K562 (cell line): ENCODE results near the gene RBP7. TPM values are rescaled to one million over a fixed set of nuclear protein-coding genes. Genes with fewer than 3 reads are reported as not detected.

Source experiments
- EP400 ChIP-seq: fragments of 450-650 bp; IDR thresholded peaks from 2 replicates; pipeline ENCODE4 v1.6.1; 2017; ENCODE audit warnings: antibody characterized with exemption, mild to moderate bottlenecking, moderate library complexity
- FOXJ2 ChIP-seq: fragments of 200-800 bp; sonication (Bioruptor generic); IDR thresholded peaks from 2 replicates; pipeline ENCODE4 v1.6.1; 2016; ENCODE audit warnings: missing genetic modification characterization, missing compliant biosample characterization
- KAT8 ChIP-seq: fragments of 450-650 bp; IDR thresholded peaks from 2 replicates; pipeline ENCODE4 v1.6.1; 2016; ENCODE audit warnings: low read depth, mild to moderate bottlenecking
- PTRF ChIP-seq: fragments of 450-650 bp; IDR thresholded peaks from 2 replicates; pipeline ENCODE4 v1.6.1; 2016; ENCODE audit warnings: mild to moderate bottlenecking, missing genetic modification characterization, missing compliant biosample characterization
- polyA plus RNA-seq, 8 experiments: library from polyadenylated mRNA; depleted of rRNA in 4 of 8; stranded (reverse) in 5 of 8; unstranded in 3 of 8; fragments of >200 nt; fragmentation: Nextera tagmentation in 2 of 8; fragmentation: Illumina TruSeq in 1 of 8; extraction: Ambion mirVana in 2 of 8; extraction: Trizol in 1 of 8; gene quantifications; 2 replicates each; pipeline versions ENCODE4 v1.2.1 to v1.2.3, GENCODE V29; 2011 to 2014; ENCODE audit warnings: inconsistent platforms in 1 of 8, missing spikeins in 1 of 8
- total RNA-seq, 7 experiments: library from RNA; depleted of rRNA in 6 of 7; stranded (reverse); fragments of >200 nt in 6 of 7; fragmentation: Illumina TruSeq in 2 of 7; extraction: Trizol in 2 of 7; gene quantifications; 2 replicates each; pipeline versions ENCODE4 v1.2.1 to v1.2.3, GENCODE V29; 2011 to 2021; ENCODE audit warnings: low replicate concordance in 1 of 7
- TF ChIP-seq, protein P1 (sequence below): sonication (generic); formaldehyde crosslinking; IDR thresholded peaks from 2 replicates; pipeline ENCODE4 v1.9.0; 2022; ENCODE audit warnings: mild to moderate bottlenecking, missing genetic modification reagents
- TF ChIP-seq, protein P2 (sequence below): fragments of 450-650 bp; formaldehyde crosslinking; conservative IDR thresholded peaks from 2 replicates; pipeline ENCODE4 v1.4.0; 2022; ENCODE audit warnings: mild to moderate bottlenecking, missing genetic modification characterization
- TF ChIP-seq, protein P3 (sequence below): sonication (generic); formaldehyde crosslinking; IDR thresholded peaks from 2 replicates; pipeline ENCODE4 v1.9.0; 2022; ENCODE audit warnings: mild to moderate bottlenecking, missing genetic modification reagents
- TF ChIP-seq, protein P4 (sequence below): fragments of 450-650 bp; IDR thresholded peaks from 2 replicates; pipeline ENCODE4 v1.6.1; 2016; ENCODE audit warnings: mild to moderate bottlenecking, moderate library complexity

Gene RBP7
- total and polyA plus RNA-seq, 9 of the 15 experiments (the other 6 are each of a cell fraction or from before 2014, with no cell fraction given) = not detected

DNA sequence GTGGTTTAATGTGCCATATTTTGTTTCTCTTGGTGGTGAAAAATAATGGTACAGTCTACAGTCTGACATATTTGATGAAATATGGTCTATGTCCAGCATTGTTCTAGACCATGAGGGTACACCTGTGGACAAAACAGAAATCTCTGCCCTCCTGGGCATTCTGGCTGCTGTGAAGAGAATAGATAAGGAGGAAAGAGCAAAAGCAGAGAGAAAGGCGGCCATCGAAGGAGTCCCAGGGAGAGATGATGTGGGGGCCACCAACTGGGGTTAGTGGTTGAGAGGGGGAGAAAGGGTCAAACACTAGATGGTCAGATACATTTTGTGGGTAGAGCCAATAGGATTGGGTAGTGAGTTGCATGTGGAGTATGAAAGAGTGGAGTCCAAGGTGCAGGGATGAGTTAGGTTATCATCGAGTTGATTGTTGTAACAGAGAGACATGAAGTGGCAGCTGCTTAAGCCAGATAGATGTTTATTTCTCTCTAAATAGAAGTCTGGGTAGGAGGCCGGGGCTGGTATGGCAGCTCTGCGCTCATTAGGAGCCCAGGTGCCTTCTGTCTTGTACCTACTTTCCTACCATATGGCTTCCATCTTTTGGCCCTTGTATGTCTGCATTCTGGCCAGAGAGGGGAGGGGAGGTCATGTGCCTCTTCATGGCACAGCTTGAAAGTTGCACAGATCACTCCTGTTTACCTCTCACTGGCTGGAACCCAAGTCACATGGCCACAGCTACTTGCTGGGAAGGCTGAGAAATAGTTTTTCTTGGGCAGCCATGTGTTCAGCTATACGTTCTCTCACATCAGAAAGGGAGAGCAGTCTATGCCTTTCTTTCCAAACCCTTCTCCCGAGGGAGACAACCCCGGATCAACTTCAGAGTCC is 48.7 kb downstream of the RBP7 start (continued):
- TF ChIP-seq EP400 (peak; percentile 57; the same call in 1 of the 2 replicates), KAT8 (no peak), FOXJ2 (tag) (peak; percentile 93), PTRF (tag) (no peak)
- TF ChIP-seq, protein P1, sequence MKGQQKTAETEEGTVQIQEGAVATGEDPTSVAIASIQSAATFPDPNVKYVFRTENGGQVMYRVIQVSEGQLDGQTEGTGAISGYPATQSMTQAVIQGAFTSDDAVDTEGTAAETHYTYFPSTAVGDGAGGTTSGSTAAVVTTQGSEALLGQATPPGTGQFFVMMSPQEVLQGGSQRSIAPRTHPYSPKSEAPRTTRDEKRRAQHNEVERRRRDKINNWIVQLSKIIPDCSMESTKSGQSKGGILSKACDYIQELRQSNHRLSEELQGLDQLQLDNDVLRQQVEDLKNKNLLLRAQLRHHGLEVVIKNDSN (CRISPR knock-in tag) = peak; percentile 84
- TF ChIP-seq, protein P2, sequence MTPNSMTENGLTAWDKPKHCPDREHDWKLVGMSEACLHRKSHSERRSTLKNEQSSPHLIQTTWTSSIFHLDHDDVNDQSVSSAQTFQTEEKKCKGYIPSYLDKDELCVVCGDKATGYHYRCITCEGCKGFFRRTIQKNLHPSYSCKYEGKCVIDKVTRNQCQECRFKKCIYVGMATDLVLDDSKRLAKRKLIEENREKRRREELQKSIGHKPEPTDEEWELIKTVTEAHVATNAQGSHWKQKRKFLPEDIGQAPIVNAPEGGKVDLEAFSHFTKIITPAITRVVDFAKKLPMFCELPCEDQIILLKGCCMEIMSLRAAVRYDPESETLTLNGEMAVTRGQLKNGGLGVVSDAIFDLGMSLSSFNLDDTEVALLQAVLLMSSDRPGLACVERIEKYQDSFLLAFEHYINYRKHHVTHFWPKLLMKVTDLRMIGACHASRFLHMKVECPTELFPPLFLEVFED (CRISPR knock-in tag) = 0 out of 2 replicates have a peak, but pooled peaks have one; percentile 11
- TF ChIP-seq, protein P3, sequence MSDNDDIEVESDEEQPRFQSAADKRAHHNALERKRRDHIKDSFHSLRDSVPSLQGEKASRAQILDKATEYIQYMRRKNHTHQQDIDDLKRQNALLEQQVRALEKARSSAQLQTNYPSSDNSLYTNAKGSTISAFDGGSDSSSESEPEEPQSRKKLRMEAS (CRISPR knock-in tag) = 0 out of 2 replicates have a peak, but pooled peaks have one; percentile 16
- TF ChIP-seq, protein P4, sequence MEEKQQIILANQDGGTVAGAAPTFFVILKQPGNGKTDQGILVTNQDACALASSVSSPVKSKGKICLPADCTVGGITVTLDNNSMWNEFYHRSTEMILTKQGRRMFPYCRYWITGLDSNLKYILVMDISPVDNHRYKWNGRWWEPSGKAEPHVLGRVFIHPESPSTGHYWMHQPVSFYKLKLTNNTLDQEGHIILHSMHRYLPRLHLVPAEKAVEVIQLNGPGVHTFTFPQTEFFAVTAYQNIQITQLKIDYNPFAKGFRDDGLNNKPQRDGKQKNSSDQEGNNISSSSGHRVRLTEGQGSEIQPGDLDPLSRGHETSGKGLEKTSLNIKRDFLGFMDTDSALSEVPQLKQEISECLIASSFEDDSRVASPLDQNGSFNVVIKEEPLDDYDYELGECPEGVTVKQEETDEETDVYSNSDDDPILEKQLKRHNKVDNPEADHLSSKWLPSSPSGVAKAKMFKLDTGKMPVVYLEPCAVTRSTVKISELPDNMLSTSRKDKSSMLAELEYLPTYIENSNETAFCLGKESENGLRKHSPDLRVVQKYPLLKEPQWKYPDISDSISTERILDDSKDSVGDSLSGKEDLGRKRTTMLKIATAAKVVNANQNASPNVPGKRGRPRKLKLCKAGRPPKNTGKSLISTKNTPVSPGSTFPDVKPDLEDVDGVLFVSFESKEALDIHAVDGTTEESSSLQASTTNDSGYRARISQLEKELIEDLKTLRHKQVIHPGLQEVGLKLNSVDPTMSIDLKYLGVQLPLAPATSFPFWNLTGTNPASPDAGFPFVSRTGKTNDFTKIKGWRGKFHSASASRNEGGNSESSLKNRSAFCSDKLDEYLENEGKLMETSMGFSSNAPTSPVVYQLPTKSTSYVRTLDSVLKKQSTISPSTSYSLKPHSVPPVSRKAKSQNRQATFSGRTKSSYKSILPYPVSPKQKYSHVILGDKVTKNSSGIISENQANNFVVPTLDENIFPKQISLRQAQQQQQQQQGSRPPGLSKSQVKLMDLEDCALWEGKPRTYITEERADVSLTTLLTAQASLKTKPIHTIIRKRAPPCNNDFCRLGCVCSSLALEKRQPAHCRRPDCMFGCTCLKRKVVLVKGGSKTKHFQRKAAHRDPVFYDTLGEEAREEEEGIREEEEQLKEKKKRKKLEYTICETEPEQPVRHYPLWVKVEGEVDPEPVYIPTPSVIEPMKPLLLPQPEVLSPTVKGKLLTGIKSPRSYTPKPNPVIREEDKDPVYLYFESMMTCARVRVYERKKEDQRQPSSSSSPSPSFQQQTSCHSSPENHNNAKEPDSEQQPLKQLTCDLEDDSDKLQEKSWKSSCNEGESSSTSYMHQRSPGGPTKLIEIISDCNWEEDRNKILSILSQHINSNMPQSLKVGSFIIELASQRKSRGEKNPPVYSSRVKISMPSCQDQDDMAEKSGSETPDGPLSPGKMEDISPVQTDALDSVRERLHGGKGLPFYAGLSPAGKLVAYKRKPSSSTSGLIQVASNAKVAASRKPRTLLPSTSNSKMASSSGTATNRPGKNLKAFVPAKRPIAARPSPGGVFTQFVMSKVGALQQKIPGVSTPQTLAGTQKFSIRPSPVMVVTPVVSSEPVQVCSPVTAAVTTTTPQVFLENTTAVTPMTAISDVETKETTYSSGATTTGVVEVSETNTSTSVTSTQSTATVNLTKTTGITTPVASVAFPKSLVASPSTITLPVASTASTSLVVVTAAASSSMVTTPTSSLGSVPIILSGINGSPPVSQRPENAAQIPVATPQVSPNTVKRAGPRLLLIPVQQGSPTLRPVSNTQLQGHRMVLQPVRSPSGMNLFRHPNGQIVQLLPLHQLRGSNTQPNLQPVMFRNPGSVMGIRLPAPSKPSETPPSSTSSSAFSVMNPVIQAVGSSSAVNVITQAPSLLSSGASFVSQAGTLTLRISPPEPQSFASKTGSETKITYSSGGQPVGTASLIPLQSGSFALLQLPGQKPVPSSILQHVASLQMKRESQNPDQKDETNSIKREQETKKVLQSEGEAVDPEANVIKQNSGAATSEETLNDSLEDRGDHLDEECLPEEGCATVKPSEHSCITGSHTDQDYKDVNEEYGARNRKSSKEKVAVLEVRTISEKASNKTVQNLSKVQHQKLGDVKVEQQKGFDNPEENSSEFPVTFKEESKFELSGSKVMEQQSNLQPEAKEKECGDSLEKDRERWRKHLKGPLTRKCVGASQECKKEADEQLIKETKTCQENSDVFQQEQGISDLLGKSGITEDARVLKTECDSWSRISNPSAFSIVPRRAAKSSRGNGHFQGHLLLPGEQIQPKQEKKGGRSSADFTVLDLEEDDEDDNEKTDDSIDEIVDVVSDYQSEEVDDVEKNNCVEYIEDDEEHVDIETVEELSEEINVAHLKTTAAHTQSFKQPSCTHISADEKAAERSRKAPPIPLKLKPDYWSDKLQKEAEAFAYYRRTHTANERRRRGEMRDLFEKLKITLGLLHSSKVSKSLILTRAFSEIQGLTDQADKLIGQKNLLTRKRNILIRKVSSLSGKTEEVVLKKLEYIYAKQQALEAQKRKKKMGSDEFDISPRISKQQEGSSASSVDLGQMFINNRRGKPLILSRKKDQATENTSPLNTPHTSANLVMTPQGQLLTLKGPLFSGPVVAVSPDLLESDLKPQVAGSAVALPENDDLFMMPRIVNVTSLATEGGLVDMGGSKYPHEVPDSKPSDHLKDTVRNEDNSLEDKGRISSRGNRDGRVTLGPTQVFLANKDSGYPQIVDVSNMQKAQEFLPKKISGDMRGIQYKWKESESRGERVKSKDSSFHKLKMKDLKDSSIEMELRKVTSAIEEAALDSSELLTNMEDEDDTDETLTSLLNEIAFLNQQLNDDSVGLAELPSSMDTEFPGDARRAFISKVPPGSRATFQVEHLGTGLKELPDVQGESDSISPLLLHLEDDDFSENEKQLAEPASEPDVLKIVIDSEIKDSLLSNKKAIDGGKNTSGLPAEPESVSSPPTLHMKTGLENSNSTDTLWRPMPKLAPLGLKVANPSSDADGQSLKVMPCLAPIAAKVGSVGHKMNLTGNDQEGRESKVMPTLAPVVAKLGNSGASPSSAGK = peak; percentile 41
